Epithelial cell of esophagus (primary cell): ENCODE data around the gene AMBP.

Experiments
- DNase-seq: peaks from one replicate; pipeline ENCODE4 v3.0.0; 2010; ENCODE audit warnings: low read depth
- H3K4me3 ChIP-seq: 2 replicates; pipeline ENCODE4 v1.5.1; 2011; ENCODE audit warnings: mild to moderate bottlenecking, low read length, control low read depth
- TF ChIP-seq, protein P1 (sequence below): IDR thresholded peaks from 2 replicates; pipeline ENCODE4 v1.5.1; 2011; ENCODE audit warnings: low read depth, mild to moderate bottlenecking, low read length, control low read depth, inconsistent platforms; ENCODE audit not compliant: insufficient read depth; ENCODE audit errors: missing control alignments

The AMBP gene

DNA sequence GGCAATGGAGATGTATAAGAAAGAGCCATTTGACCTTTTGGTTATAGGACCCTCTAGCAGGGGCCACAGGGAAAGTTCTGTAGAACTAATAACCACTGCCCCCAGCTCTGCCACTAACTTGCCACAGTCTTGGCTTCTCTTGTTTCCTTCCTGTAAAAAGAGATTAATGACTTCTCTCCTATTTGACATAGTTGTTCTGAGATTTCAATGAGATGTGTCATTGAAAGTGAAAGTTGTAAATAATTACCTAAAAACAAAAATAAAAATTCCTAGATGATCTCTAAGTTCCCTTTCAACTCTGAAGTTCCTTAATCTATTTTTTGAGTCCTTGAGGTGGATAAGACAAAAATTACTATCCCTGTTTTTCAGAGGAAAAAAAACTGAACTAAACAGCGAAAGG, 22.4 kb upstream of the AMBP start:
- TF ChIP-seq, protein P1, sequence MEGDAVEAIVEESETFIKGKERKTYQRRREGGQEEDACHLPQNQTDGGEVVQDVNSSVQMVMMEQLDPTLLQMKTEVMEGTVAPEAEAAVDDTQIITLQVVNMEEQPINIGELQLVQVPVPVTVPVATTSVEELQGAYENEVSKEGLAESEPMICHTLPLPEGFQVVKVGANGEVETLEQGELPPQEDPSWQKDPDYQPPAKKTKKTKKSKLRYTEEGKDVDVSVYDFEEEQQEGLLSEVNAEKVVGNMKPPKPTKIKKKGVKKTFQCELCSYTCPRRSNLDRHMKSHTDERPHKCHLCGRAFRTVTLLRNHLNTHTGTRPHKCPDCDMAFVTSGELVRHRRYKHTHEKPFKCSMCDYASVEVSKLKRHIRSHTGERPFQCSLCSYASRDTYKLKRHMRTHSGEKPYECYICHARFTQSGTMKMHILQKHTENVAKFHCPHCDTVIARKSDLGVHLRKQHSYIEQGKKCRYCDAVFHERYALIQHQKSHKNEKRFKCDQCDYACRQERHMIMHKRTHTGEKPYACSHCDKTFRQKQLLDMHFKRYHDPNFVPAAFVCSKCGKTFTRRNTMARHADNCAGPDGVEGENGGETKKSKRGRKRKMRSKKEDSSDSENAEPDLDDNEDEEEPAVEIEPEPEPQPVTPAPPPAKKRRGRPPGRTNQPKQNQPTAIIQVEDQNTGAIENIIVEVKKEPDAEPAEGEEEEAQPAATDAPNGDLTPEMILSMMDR = no peak
- H3K4me3 ChIP-seq = no peak overlapping the region
- no peak for DNase-seq

DNA sequence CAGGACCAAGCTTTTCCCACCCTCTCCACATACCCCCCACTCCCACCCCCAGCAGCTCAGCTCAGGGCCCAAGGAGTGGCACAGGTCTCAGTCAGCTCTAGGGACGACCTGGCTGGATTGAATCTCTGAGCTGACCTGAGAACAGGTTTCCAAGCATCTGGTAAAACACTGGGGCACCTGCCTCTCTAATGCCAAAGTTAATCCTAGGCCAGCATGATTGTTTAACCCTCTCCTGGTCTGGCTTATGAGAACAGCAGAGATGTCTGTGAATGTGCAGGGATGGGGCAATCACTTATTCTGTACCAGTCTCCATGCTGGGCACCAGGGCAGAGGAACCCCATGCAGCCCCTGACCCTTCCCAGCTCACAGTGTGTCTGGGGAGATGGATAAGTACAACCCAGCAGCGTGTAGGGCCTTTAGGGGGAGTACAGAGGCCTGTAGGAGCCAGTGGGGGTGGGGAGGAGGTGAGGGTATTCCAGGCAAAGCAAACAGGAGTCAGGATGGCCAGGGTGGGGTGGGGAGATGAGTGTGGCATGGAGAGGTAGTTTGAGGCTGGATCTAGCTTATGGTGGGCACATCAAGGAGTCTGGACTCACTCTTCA, 21.7 kb upstream of the AMBP start:
- no peak overlapping the region for H3K4me3 ChIP-seq
- DNase-seq = no peak
- TF ChIP-seq, protein P1 = no peak

DNA sequence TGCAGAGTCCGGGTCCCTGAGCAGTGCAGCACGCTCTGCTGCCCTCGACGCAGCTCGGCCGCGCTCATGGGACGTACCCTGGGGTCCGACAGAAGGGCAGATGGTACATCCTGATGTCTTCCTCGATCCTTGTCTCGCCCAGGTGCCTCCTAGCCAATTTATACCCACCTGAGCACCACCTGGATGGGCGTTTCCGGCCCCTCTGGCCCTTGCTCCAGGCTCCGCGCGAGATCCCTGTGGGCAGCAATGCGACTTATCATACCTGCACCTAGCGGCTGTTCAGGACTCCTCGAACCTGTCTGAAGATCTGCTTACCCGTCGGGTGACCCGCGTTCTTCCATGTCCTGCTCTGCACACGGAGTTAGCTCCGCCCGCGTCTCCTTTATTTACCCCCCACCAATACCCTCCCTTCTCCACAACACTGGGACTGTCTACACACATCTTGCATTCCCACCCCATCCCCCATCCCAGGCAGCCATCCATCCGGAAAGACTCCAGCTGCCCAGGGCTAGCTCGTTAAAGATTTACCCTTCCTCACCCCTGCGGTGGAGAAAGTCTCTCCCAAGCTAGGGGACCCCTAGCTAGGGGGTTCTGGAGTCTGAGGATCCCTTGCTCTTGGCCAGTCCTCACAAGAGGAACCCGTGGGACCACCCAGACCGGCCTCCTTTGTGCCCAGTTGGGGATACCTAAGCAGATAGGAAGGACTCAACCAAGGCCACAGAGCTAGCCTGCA, 21.0 kb upstream of the AMBP start, which contains the start of gene KIF12:
Gene KIF12, minus strand, starts transcription at position 357 of the 733 bp plus-strand sequence. Its CDS starts 16 bp downstream, at position 341.
- TF ChIP-seq, protein P1 = no peak
- no peak for DNase-seq
- peak within 1 kb of the TSS; percentile 21 for H3K4me3 ChIP-seq

GRCh38 chr9:114098021-114098935, 20.2 kb upstream of the AMBP start:
- DNase-seq = peak; percentile 61
- TF ChIP-seq, protein P1 = no peak
- peak overlapping the region; percentile 21 for H3K4me3 ChIP-seq

- TF ChIP-seq, protein P1 = no peak
- H3K4me3 ChIP-seq = peak overlapping the region; percentile 21
- DNase-seq = peak; percentile 47
Measured at GRCh38 chr9:114097613-114098020, 19.5 kb upstream of the AMBP start.

GRCh38 chr9:114096866-114097612, 18.9 kb upstream of the AMBP start:
- no peak overlapping the region for H3K4me3 ChIP-seq
- DNase-seq = no peak
- TF ChIP-seq, protein P1 = no peak
